NCI-H446 treated with DMSO at 0.1 percent for 48 hours (cell line): ENCODE data around the gene KMT2E.
"Not testable (repeated sequence)": the region's sequence is repeated elsewhere in the genome, so short reads cannot be mapped to it uniquely, and the experiment has no call there.

ENCODE experiments used
- DNase-seq: peaks from one replicate; lab custom pipeline; 2025; lab: John Stamatoyannopoulos, UW

The KMT2E gene

DNA sequence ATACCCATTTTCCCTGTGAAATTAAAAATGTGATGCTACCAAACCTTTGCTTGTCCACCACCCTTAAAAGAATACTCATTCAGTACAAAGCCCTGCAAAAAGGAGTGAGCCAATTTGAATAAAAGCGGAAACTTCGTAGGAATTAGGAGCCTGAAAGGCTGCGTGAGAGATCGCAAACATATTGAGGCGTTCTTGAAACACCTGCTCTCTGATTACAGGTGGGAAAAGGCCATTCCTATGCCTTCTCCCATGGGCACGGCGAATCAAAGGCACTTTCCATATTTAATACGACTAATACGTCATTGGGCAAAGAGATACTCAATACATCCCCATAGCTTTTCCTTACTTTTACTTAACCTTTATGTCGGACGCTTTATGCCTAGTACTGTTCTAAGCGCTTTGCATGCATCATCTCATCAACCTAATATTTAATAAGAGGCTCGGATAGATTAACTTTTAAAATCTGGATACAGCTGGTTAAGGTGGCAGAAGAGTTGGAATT, 30.9 kb upstream of the KMT2E start:
- no peak for DNase-seq

DNA sequence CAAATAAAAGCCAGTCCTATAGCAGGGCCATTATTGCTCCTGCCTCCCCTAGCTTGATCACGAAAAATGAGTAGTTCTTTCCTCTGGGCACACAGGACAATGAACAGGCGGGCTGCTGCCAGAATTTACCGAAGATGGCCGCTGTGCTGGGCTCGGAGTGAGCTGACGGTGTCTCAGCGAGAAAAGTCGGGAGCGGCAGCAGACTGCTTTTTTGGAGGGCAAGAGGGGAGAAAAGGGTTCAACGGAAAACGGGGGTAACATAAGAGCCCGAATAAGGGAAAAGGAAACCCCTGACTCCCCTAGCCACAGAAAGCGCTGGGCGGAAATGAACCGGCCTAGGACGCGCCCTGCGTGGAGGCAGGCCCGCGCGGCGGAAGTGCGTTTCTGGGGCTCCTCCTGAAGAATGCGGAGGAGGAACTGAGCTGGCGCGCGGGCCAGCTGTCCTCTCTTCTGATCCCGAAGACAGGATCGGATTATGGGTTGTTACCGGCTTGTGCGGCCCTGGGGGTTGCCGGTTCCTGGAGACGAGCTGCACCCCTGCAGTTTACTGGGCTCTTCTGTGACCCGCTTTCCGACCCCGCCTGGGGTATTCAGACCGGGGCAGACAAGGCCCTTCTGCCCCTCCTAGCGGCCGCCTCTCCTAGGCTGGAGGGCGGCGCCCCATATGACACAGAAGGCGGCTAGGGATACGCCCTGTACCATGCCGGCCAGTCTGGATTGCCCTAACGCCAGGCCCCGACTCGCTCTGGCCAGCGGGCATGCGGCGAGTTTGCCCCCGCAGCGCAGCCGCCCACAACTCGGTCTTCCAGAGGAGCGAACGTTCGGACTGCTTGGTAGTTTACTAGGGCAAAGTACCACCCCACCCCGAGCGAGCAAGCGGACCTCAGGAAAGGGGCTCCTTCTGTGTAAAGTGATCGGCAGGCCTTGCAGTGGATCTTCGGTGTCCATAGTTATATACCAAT, 30.1 kb upstream of the KMT2E start:
- DNase-seq: peak; percentile 61

DNA sequence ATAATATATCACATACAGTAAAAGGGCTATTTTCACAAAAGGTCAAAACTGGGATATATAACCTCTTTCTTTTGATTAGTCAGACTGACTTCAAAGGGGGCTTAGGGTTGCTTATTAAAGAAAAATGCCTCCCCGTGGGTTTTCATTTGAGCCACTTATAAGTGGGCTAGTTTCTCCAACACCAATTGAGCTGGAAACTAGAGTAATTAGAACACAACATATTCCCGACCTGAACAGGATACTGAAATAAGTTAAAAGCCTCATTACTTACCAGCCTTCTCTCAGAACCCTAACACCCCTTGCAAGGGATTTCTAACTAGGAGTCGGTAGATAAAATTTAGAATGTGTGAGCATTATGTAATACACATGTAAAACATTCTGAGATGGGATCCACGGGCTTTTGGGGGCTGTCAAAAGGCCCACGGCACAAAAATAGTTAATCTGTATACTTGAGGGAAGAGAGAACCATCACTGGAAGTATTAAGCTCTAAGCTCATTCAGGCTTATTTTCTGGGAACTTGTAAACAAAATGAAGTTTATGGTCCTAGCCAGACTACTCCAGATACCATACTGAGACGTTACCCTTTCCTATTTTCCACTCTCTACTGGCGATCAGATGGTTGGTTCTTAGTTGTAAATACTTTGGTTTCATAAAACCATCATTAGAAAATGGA, 29.3 kb upstream of the KMT2E start:
- DNase-seq: no peak

DNA sequence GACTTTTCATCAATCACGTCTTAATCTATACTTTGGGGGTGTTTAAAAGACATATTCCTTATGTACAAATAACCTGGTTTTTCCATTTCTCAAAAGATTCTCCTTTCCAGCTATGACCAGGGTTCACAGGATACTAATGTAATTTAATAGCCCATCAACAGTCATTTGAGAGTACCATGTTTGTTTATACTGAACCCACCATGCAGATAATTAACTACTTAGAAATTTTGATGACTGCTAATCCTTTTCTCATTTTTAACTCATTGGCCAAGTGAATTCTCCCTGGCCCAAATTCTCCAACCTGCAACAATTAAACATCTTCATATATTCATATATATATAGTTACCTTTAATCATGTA, 28.8 kb upstream of the KMT2E start:
- DNase-seq: no peak

DNA sequence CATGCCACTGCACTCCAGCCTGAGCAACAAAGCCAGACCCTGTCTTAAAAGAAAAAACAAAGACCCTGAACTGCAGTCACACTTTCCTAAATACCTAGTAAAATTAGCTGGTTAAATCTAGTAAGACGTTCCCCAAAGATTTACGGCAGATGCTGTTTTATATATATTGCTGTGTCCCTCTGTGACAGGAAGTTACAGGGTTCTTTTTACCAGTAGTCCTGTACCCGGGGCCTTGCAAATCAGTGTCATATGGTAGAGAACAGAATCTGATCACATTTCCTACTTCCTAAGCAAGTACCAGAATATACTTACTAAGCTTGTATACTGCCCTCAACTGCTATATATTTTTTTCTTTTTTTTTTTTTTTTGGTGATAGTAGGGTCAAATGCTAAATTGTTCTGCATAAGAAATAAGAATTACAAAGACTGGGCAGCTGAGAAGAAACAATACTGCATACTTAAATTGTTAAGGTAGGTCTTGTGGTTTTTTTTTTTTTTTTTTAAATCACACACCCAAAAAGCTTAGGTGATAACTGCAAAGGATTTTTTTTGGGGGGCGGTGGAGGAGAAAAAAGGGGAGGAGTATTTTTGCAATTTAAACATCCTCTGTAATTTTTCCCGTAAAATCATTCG, 27.3 kb upstream of the KMT2E start:
- DNase-seq: no peak

DNA sequence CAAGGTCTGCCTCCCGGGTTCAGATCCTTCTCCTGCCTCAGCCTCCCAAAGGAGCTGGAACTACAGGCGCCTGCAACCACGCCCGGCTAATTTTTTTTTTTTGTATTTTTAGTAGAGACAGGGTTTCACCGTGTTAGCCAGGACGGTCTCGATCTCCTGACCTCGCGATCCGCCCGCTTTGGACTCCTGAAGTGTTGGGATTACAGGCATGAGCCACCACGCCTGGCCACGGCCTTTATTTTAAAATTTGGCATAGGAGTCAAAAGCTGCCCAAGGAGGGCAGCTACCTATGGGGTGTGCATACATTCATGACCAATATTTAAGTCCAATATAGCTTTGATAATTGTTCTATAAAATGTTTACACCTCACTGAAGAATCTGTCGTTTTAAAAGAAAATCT, 26.6 kb upstream of the KMT2E start:
- not testable (repeated sequence) for DNase-seq

DNA sequence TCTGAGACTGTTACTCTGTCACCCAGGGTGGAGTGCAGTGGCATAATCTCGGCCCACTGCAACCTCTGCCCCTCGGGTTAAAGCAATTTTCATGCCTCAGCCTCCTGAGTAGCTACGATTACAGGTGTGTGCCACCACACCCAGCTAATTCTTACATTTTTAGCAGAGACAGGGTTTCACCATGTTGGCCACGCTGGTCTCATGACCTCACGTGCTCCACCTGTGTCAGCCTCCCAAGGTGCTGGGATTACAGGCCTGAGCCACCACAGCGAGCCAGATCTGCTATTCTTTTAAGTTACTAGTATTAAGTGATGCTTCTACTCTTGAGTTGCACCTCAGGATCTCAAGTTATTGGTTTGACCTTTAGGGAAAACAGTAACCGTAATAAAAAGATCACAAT, 23.0 kb upstream of the KMT2E start:
- DNase-seq: no peak

DNA sequence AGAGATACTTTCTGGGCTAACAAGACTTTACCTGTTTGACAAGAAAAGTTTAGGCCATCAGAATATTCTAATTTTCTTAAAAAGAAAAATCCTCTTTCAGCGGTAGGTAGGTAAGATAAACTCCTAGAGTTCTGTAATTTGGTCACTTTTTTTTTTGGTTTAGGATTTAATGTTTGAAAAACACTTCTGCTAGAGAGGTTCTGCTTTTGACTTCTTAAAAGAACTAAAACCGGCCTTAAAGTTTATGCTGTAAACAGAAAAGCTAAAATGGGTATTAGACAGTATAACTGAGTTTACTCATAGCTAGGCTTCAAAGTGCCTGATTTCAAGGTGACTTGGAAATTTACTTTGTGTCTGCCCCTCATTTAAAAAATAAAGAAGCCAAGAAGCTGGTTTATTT, 21.7 kb upstream of the KMT2E start:
- DNase-seq: no peak

DNA sequence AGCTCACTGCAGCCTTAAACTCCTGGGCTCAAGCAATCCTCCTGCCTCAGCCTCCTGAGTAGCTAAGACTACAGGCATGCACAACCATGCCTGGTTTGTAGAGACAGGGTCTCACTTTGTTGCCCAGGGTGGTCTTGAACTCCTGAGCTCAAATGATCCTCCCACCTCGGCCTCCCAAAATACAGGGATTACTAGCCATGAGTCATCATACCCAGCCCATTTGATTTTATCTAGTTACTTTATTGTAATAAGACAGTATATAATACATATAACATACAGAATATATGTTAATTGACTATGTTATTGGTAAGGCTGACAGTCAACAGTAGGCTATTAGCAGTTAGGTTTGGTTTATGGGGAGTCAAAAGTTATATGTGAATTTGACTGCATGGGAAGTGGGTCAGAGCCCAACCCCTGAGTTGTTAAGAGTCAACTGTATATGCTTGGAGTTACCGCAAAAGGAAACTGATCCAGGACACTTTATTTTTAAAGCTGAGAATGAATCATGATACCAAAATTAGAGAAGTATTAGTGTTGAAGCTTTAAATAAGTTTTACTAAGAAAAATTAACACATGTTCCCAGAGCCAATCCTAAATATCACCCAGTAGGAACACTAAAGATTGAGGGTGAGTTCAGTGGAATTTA, 20.7 kb upstream of the KMT2E start:
- no peak for DNase-seq

DNA sequence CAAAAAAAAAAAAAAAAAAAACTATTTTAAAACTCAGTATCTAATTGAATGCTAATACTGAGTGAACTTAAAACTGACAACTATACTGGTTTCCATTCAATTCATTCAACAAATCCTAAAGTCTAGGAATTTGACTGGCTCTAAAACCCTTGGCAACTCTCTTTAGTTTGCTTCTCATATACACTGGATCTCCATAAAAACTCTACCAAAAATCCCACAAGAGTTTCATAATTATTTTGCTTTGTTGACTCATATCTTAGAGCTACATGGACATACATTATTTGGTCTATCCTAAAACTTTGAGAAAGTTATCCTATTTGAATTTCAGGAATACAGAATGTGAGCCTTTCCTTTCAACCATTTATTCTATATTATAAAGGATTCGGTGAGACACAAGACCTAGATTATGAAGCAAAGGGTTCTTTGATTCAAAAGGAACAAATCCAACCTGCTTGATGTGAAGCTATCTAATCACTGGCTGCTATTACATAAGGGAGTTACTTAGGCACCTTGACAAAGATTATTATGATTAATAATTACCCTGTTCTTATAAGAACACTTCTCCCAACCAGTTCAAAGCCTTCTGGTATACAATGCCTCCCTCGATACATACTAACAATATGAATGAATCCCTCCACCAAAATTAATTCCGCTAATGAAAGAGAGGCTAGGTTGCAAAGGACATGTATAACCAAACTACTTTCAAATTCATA, 15.8 kb upstream of the KMT2E start:
- no peak for DNase-seq

DNA sequence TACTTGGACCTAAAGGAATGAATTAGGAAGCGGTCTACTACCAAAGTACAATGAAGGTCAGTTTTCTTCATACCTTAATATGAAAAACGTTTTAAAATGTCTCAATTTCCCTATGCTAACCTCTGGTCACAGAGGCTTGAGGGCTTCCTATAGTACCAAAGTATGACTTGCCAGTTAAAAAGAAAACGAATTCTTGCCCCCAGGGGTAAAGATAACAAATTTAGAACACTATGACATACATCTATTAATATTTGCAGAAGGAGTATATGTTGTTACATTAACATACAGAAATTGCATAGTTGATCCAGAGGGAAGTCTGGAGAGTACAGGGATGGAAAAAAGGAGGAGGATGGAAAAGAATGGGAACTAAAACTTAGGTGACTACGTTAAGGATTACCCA, 13.8 kb upstream of the KMT2E start:
- no peak for DNase-seq

DNA sequence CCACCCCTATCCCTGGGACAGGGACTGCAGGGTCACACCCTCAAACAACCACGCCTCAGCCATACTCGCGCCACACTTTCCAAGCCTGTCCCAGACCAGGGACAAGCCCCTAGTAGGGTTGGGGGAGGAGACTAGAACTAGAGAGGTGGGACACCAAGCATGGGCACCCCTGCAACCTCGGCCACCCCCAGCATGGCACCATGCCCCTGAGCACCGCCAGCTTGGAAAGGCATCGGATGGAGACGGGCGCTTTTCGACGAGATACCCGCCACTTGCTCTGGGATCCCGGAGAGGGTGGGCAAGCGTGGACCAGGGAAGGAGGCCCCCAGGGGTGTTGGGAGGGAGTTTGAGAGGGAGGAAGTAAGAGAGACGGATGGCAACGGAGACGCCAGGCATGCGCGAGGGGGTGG, 13.1 kb upstream of the KMT2E start:
- DNase-seq: no peak

DNA sequence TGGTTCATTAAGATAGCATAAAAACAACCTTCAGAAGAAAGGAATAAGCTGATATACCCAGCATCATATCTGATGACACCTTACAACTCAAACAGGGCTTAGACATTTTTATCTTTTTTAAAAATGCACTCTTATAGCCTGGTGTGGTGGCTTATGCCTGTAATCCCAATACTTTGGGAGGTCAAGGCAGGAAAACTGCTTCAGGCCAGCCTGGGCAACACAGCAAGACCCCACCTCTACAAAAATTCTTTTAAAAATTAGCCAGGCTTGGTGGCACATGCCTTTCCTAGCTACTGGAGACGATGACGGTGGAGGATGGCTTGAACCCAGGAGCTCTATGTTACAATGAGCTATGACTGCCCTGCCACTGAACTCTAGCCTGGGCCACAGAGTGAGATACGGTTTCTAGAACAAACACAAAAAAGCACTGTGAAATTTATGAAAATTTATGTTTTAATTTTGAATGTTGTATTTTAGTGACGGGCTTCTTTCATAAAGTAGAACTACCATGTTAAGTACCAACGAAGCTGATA, 12.3 kb upstream of the KMT2E start:
- no peak for DNase-seq

DNA sequence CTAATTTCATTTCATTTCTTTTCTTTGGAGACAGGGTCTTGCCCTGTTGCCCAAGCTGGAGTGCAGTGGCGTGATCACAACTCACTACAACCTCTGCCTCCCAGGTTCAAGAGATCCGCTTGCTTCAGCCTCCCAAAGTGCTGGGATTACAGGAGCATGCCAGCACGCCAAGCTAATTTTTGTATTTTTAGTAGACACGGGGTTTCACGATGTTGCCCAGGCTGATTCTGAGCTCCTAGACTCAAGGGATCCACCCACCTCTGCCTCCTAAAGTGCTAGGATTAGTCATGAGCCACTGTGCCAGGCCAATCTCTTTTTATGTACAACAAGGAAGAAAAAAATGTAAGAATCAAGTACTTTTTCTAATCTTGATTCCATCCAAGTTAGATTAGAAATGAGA, 10.7 kb upstream of the KMT2E start:
- peak; percentile 27 for DNase-seq

DNA sequence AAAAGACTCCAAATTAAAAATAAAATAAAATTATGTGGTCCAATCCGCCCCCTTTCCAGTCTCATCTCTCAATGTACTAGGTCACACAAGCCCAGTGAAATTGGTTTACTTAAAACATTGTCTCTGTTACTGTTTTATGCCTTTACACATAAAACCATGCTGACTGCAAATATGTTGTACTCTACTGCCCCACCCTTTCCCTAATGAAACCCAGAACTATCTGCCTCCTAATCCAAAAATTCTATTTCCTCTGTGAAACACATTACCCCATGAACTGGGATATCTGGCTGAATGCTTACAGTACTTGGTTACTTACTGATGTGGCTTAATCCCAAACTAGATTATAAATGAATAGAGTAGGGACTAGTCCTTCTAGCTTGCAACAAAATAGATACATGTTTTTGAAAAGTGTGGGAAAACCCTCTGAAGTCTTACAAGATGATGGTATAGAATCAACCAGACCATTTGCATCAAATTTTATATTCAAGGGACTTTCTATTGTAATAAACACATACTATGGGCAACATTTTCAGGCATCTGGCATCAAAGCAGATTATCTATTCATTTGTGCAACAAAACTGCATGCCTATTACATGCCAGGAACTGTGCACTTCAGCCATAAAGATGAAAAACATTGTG, 10.0 kb upstream of the KMT2E start:
- DNase-seq: no peak

DNA sequence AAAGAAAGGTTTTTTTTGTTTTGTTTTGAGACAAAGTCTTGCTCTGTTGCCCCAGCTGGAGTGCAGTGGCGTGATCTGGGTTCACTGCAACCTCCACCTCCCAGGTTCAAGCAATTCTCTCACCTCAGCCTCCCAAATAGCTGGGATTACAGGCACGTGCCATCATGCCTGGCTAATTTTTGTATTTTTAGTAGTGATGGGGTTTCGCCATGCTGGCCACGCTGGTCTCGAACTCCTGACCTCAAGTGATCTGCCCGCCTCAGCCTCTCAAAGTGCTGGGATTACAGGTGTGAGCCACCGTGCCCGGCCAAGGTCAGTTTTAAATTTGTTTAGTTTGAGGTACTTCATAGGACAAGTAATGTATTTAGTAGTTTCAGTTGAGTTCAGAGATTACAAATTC, 9.0 kb upstream of the KMT2E start:
- not testable (repeated sequence) for DNase-seq

DNA sequence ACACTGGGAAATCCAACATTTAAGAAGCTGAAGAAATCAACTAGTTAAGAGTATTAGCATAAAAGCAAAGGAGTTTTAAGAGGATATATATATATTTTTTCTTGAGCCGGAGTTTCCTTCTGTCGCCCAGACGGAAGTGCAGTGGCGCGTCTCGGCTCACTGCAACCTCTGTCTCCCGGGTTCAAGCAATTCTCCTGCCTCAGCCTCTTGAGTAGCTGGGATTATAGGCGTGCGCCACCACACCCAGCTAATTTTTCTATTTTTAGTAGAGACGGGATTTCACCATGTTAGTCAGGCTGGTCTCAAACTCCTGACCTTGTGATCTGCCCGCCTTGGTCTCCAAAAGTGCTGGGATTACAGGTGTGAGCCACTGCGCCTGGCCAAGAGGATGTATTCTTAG, 8.5 kb upstream of the KMT2E start:
- DNase-seq: not testable (repeated sequence)

DNA sequence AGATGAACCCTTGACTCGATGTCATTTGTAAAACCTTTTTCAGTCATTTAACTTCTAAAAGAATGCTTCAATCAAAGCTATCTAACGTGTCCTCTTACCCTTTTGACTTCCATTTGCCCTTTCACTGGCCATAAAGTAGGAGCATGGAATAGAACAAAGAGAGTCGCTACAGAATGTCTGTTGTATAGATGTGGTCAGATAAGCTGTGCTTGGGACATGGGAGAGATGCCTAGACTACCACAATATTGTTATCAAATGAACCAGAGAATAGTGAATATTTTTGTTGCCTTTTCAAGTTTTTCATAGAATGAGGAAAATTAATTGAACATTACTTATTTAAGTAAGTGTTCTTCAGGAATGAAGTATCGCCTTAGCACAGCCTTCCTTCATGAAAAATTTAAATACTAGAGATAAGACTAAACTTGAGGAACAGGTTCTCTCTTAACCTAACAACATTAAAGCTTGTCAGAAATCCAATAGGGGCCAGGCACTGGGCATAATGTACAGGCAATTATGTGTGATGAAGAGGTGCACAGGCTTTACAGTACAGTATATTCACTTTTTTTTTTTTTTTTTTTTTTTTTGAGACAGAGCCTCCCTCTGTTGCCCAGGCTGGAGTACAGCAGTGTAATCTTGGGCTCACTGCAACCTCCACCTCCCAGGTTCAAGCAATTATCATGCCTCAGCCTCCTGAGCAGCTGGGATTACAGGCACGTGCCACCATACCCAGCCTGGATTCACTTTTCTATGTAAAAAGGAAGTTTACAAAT, 7.5 kb upstream of the KMT2E start:
- DNase-seq: no peak

DNA sequence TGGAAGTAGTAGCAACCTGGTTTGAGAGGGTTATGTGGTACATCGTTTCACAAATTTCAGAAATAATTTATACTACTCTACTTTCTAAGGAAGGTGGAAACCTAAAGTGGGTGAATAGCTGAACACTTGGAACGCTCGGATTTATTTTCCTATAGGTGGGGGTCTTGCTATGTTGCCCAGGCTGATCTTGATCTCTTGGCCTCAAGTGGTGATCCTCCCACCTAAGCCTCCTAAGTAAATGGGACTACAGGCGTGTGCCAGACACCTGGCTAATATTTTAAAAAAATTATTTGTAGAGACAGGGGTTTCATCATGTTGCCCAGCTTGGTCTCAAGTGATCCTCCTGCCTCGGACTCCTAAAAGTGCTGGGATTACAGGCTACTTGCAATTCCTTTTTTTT, 6.7 kb upstream of the KMT2E start:
- no peak for DNase-seq
